GM19193 (cell line): ENCODE measurements around the gene NAT14.

Experiments
- POLR2A ChIP-seq: IDR thresholded peaks from 4 replicates; pipeline ENCODE4 v1.6.1; 2011; ENCODE audit not compliant: insufficient read depth, insufficient read length; ENCODE audit errors: extremely low read depth

The NAT14 gene

GRCh38 chr19:55495646-55496349, 10.8 kb downstream of the NAT14 start:
- no peak for TF ChIP-seq POLR2A

- no peak for TF ChIP-seq POLR2A
These were observed 12.8 kb downstream of the NAT14 start for GRCh38 chr19:55497763-55498162.

GRCh38 chr19:55498246-55498840, 13.4 kb downstream of the NAT14 start:
- TF ChIP-seq POLR2A = no peak

- TF ChIP-seq POLR2A = no peak
These were observed 15.5 kb downstream of the NAT14 start for GRCh38 chr19:55500368-55500952.

- TF ChIP-seq POLR2A = no peak
These were observed 17.4 kb downstream of the NAT14 start for GRCh38 chr19:55502197-55502952.

- TF ChIP-seq POLR2A = no peak
These were observed 18.1 kb downstream of the NAT14 start for GRCh38 chr19:55503157-55503501.

GRCh38 chr19:55503502-55504251, 18.7 kb downstream of the NAT14 start:
- TF ChIP-seq POLR2A = no peak

GRCh38 chr19:55504252-55504603, 19.2 kb downstream of the NAT14 start:
- TF ChIP-seq POLR2A = no peak

GRCh38 chr19:55504981-55505380, 20.0 kb downstream of the NAT14 start:
- TF ChIP-seq POLR2A = no peak

- TF ChIP-seq POLR2A = no peak
These were observed 23.1 kb downstream of the NAT14 start for GRCh38 chr19:55508120-55508519.

GRCh38 chr19:55516878-55517620, 32.1 kb downstream of the NAT14 start:
- TF ChIP-seq POLR2A = no peak

- TF ChIP-seq POLR2A = no peak
These were observed 34.7 kb downstream of the NAT14 start for GRCh38 chr19:55519451-55520311.

GRCh38 chr19:55520691-55521292, 35.8 kb downstream of the NAT14 start:
- TF ChIP-seq POLR2A = no peak

GRCh38 chr19:55525289-55526101, 40.5 kb downstream of the NAT14 start:
- TF ChIP-seq POLR2A = no peak
